ENCODE measurements around the gene SLC2A11.

SLC2A11 gene

DNA sequence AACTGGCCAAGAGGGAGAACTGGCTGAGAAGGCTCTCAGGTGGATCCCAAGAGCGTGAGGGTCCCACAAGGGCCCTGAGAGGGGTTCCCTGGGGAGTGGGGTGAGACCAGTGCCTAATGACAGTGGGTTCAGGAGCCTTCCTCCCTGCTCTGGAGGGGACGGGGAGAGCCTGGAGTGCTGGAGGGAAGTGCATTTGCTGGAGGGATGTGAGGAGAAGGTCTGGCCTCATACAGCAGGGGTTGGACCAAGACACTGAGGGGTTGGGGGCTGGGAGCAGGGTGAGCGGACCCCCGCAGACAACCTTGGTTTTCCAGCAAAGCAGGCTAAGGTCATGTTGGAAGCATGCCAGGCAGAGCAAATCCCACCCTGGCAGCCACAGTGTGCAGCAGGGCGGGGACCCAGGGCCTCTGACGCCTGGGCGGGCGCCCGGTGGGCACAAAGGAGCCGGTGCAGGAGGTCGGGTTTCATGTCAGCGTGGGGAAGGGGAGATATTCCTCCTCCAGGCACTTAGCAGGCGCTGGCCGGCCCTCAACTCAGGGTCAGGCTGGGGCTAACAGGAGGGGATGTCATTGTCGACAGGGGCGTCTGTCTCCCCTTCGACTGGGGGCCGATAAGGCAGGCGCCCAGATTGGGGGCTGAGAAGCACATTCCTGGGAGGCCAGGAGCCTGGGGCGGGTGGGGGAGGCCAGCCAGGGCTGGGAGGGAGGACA lies 15.8 kb upstream of the SLC2A11 start:
- H3K4me3 ChIP-seq (ENCODE audit: insufficient read depth, low read length, poor library complexity, severe bottlenecking): no peak overlapping the region
- no peak overlapping the region for H3K27ac ChIP-seq (ENCODE audit: low read depth, low read length)
- no peak overlapping the region for H2AFZ ChIP-seq (ENCODE audit: low read depth, low read length, severe bottlenecking)
- H4K20me1 ChIP-seq (ENCODE audit: low read depth, low read length): no peaks in the 10 kb centered on the region
- H3F3A ChIP-seq (ENCODE audit: insufficient read depth): peaks cover 15% of the 10 kb centered on the region; the same call in 1 of the 2 replicates
- H3K9ac ChIP-seq (ENCODE audit: low read length): no peak overlapping the region
- TF ChIP-seq, protein P1, sequence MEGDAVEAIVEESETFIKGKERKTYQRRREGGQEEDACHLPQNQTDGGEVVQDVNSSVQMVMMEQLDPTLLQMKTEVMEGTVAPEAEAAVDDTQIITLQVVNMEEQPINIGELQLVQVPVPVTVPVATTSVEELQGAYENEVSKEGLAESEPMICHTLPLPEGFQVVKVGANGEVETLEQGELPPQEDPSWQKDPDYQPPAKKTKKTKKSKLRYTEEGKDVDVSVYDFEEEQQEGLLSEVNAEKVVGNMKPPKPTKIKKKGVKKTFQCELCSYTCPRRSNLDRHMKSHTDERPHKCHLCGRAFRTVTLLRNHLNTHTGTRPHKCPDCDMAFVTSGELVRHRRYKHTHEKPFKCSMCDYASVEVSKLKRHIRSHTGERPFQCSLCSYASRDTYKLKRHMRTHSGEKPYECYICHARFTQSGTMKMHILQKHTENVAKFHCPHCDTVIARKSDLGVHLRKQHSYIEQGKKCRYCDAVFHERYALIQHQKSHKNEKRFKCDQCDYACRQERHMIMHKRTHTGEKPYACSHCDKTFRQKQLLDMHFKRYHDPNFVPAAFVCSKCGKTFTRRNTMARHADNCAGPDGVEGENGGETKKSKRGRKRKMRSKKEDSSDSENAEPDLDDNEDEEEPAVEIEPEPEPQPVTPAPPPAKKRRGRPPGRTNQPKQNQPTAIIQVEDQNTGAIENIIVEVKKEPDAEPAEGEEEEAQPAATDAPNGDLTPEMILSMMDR (IDR thresholded peaks at IDR 0.05; ENCODE audit: insufficient read depth, low read length, poor library complexity, severe bottlenecking): no peak
- TF ChIP-seq EZH2phosphoT487 (conservative IDR thresholded peaks at IDR 0.05; ENCODE audit: low read length): no peak
- H3K79me2 ChIP-seq (ENCODE audit: insufficient read depth, low read length): no peaks in the 10 kb centered on the region
- H3K9me3 ChIP-seq (ENCODE audit: insufficient read depth, low read length): no peaks in the 10 kb centered on the region
- H3K27me3 ChIP-seq (ENCODE audit: low read length): no peaks in the 10 kb centered on the region
- no peaks in the 10 kb centered on the region for H3K36me3 ChIP-seq (ENCODE audit: low read length)
- no peak overlapping the region for H3K4me2 ChIP-seq (ENCODE audit: low read depth, low read length, poor library complexity, severe bottlenecking)
- no peaks in the 10 kb centered on the region for H3K9me2 ChIP-seq (replicated peaks; ENCODE audit: insufficient read depth, low read length)

DNA sequence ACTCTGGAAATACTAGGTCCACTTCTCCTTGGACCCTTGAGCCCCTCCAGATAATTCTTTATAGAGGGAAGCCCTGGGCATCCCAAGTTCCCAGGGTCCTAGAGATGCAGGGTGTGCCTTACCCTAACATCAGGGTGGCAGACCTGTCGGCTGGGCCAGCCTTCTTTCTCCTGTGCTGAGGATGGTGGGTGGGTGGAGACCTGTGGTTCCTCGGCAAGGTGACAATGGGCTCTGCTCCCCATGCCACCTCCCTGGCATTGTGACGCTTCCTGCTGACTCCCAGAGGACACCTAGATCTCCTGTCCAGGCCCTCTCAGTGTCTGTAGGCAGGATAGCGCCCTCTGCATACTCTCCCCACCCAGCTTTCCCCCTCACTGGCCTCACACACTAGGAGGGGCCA lies 15.1 kb upstream of the SLC2A11 start:
- Histone ChIP-seq H3K27me3 (ENCODE audit: low read length) (no peaks in the 10 kb centered on the region), H3K9me2 (replicated peaks; ENCODE audit: insufficient read depth, low read length) (no peaks in the 10 kb centered on the region), H3K4me2 (ENCODE audit: low read depth, low read length, poor library complexity, severe bottlenecking) (no peak overlapping the region), H4K20me1 (ENCODE audit: low read depth, low read length) (no peaks in the 10 kb centered on the region), H3F3A (ENCODE audit: insufficient read depth) (peaks cover 11% of the 10 kb centered on the region; the same call in 1 of the 2 replicates), H3K4me3 (ENCODE audit: insufficient read depth, low read length, poor library complexity, severe bottlenecking) (no peak overlapping the region), H3K9ac (ENCODE audit: low read length) (no peak overlapping the region), H3K36me3 (ENCODE audit: low read length) (no peaks in the 10 kb centered on the region), H2AFZ (ENCODE audit: low read depth, low read length, severe bottlenecking) (no peak overlapping the region), H3K79me2 (ENCODE audit: insufficient read depth, low read length) (no peaks in the 10 kb centered on the region), H3K27ac (ENCODE audit: low read depth, low read length) (no peak overlapping the region), H3K9me3 (ENCODE audit: insufficient read depth, low read length) (no peaks in the 10 kb centered on the region)
- TF ChIP-seq, protein P1 (IDR thresholded peaks at IDR 0.05; ENCODE audit: insufficient read depth, low read length, poor library complexity, severe bottlenecking): no peak
- TF ChIP-seq EZH2phosphoT487 (conservative IDR thresholded peaks at IDR 0.05; ENCODE audit: low read length): no peak

DNA sequence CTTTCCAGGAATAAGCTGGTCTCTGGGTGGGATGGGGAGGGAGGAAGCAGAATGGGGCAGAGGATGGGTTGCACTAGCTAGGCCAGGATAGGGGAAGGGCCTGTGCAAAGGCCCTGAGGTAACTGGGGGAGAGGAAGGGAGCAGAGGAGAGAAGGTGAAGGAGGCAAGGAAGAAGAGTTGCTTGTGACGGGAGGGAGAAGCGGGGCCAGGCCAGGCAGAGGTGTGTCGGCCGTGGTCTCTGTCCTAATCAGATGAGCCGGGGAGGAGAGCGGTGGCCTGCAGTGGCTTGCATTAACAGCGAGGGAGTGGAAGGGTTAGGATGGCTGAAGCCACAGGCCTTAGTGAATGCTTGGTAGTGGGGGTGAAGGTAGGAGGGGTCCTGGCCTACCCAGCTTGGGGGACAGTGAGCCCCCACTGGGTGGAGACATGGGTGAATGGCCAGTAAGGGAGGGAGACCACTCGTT lies 12.9 kb upstream of the SLC2A11 start:
- H3K27me3 ChIP-seq (ENCODE audit: low read length): no peaks in the 10 kb centered on the region
- H3K4me3 ChIP-seq (ENCODE audit: insufficient read depth, low read length, poor library complexity, severe bottlenecking): no peak overlapping the region
- peaks cover 6% of the 10 kb centered on the region; the same call in 1 of the 2 replicates for H3F3A ChIP-seq (ENCODE audit: insufficient read depth)
- H3K9ac ChIP-seq (ENCODE audit: low read length): no peak overlapping the region
- peak overlapping the region; percentile 58 for H3K4me2 ChIP-seq (ENCODE audit: low read depth, low read length, poor library complexity, severe bottlenecking)
- H3K27ac ChIP-seq (ENCODE audit: low read depth, low read length): peak overlapping the region; percentile 80; the same call in 1 of the 2 replicates
- H4K20me1 ChIP-seq (ENCODE audit: low read depth, low read length): no peaks in the 10 kb centered on the region
- H3K36me3 ChIP-seq (ENCODE audit: low read length): no peaks in the 10 kb centered on the region
- no peaks in the 10 kb centered on the region for H3K9me2 ChIP-seq (replicated peaks; ENCODE audit: insufficient read depth, low read length)
- TF ChIP-seq, protein P1 (IDR thresholded peaks at IDR 0.05; ENCODE audit: insufficient read depth, low read length, poor library complexity, severe bottlenecking): no peak
- no peak for TF ChIP-seq EZH2phosphoT487 (conservative IDR thresholded peaks at IDR 0.05; ENCODE audit: low read length)
- H2AFZ ChIP-seq (ENCODE audit: low read depth, low read length, severe bottlenecking): no peak overlapping the region
- no peaks in the 10 kb centered on the region for H3K79me2 ChIP-seq (ENCODE audit: insufficient read depth, low read length)
- no peaks in the 10 kb centered on the region for H3K9me3 ChIP-seq (ENCODE audit: insufficient read depth, low read length)

Data from SU-DHL-6 (cell line).